DMS 273 (cell line): ENCODE data around the gene HNRNPH2.
A peak's percentile ranks its signal among the peaks of the same experiment; 100 is the strongest.

Source experiments
- DNase-seq: peaks from one replicate; lab custom pipeline; 2025; ENCODE audit not compliant: unreplicated experiment; lab: John Stamatoyannopoulos, UW

HNRNPH2 gene, protein sequence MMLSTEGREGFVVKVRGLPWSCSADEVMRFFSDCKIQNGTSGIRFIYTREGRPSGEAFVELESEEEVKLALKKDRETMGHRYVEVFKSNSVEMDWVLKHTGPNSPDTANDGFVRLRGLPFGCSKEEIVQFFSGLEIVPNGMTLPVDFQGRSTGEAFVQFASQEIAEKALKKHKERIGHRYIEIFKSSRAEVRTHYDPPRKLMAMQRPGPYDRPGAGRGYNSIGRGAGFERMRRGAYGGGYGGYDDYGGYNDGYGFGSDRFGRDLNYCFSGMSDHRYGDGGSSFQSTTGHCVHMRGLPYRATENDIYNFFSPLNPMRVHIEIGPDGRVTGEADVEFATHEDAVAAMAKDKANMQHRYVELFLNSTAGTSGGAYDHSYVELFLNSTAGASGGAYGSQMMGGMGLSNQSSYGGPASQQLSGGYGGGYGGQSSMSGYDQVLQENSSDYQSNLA

DNA sequence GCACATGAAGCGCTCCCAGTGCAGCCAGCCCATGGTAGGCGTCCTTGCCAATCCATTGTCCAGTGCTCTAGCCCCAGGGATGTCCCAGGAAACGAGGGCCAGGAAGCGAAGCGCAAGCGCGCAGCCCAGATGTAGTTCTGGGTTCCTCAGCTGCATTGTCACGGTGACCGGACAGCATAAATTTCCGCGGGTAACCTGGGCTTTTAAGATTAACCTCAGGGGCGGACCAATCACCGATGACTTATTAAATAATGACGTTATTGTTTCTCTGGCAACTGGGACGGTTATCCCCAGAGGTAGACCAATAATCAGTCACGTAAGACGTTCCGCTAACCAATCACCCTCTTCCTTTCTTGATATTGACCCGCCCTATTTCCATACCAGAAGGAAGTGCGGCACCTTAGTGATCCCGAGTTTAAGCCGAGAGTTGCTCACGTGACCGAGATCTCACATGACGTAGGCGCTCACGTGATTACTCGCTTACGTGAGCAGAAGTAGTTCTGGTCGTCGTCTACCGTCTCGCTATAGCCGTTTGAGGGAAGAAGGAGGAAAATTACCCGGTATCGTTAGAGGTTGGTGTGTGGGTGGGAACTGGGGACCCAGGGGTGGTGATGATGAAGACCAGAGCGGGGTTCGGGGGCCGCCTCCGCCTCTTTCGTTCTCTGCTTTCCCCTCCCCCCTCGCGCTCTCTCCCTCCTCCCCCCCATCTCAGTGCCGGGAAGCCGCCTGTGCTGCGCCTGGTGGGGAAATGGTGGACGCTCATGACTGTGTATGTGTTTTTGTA, at the start of gene HNRNPH2, which contains the start of gene GLA:
Gene HNRNPH2 (plus strand): TSS at position 475 of the 784 bp plus-strand sequence. CDS start 3,767 bp downstream, outside the sequence.
Gene GLA (minus strand): TSS at position 178 of the 784 bp plus-strand sequence. CDS start 22 bp downstream, at position 156.
- peak; percentile 98 for DNase-seq

DNA sequence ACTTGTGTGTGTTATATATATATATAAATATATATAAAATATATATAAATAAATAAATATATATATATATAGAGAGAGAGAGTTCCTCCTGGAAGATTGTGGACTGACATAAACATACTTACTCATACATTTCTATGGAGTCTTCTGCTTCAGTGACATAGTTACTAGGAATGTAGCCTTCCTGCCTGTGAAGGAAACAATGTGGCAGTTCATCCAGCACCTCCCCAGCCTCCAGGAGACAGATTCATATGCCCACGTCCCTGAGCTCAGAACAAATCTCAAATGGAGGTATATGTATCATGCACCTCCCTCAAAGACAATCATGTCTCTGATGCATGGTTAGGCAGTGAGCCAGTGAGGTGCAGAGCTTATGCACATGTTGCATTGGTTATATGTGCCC, 48.1 kb upstream of the HNRNPH2 start:
- no peak for DNase-seq

DNA sequence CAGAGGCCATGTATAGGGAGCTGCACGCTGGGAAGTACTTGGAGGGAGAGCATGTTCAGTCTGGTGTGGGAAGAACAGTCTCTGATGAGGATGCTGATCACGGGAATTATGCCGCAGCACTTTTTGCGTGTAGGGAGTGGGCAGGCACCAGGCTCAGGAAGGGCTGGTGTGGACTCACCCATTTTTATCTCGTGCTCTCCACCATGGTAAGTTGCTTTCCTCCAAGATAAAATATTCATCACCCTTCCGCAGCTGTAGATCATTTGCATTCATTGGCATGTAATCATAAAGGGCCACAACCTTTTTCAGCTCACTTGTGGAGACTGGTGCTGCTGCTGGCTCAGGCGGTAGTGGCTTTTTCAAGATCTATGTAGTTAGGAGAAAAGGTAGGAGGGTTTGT, 47.6 kb upstream of the HNRNPH2 start:
- no peak for DNase-seq

DNA sequence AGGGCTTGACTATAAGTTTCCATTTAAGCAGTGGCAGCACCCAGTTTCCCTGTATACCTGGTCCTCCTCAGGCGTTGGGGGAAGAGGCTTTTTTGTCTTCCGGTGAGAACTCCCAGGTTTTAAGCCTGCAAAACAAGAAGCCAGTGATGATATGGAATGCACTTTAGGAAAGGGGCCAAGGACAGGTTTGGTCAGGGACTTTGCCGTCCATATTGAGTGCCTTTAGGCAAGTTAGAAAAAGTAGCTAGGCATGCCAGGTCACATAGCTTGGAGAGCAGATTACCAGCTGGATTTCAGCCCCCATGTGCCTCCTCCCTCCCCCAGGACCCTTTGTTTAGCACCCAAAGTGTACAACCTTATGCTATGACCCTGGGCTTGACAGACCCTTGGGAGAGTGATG, 45.9 kb upstream of the HNRNPH2 start:
- DNase-seq = no peak

DNA sequence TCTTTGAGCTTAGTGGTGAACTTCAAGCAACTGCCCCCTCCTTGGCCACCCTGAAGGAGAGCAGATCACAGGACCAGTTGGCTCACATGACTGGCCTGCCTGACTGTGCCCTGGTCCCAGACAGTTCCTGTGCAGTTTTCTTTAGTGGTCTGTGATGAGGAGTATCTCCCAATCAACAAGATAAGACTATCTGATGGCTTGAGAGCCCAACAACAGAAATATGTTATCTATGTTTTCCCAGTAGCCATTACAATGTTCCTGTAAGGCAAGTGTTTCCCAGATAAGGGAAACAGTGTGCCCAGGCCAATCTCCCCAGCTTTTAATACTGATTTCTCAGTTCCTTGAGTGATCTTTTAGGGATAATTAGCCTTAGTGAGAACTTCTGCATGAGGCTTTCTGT, 45.3 kb upstream of the HNRNPH2 start:
- DNase-seq = no peak

DNA sequence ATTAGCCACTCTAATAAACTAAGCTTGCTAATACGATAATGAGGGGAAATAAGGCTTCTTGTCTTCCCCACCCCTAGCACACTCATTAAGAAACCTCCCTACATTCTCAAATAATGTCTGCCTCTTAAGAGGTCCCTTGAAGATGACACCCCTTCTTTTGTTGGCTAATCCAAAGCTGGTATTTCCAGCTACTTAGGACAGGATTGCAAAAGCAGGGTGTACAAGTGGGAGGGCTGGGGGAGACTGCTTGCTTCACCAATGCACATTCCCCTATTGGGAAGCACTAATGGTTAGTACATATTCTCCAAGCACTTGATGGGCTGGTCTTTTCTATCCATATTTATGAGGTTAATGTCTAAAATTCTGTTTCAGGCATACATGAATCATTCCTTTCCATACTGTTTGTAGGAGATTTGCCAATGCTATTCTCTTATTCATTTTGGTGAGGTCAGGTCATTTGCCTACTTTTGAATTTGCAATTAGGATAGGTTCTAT, 42.7 kb upstream of the HNRNPH2 start:
- DNase-seq = no peak

DNA sequence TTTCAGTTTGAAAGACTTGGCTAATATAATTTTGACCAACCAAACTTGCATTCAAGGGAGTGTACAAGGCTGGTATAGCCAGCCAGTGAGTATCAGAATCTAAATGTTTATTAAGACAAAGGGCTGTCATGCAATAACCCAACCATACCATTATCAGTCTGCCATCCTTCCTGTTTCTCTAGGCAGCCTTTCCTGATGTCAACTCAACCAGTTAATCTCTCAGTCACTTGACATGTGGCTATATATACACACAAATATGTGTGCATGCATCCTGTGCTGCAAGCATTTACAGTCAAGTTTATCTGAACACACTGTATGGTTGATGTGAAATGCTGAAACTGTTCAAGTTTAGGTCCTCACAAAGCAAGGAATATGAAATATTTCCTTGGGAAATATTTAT, 39.2 kb upstream of the HNRNPH2 start:
- DNase-seq = no peak

DNA sequence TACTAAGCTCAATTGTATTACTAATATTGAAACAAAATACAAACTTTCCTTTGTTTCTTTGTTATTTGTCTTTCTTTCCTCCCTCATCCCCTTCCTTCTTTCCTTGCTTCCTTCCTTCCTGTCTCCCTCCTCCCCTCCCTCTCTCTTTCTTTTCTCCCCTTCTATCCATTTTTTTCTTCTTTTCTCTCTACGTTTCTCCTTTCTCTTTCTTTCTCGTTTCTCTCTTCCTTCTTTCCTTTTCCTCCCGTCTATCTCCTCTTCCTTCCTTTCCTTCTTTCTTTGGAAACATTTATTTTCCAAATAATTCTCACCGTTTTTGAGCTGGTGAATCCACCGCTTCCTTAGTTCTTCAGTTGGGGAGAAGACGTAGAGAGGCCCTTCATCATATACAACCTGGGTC, 38.3 kb upstream of the HNRNPH2 start:
- no peak for DNase-seq

DNA sequence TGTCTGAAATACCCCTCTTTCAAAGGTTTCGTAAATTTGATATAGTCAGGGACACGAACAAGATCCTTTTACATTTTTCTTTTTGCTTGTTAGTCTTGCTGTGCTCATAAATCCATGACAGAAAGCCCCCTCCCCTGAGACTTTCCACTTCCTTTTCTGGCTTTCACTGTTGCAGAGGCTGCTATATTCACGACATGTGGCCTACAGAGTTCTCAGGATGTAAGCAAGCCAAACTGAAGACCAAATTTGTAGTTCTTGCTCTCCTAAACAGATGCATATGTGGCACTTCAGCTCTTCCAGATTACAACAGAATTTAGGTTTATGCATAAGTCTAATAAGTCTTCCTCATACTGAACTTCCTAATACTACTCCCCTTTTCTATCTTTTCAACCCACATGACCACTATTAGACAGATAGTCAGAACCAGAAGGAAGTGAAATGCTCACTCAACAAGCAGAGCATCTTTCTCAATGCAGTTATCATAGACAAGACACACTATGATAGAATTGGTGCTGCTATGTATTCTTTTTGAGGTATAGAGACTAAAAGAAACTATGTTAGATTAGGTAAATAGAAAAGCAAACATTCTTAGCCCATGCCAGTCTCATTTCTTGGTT, 37.0 kb upstream of the HNRNPH2 start:
- no peak for DNase-seq

DNA sequence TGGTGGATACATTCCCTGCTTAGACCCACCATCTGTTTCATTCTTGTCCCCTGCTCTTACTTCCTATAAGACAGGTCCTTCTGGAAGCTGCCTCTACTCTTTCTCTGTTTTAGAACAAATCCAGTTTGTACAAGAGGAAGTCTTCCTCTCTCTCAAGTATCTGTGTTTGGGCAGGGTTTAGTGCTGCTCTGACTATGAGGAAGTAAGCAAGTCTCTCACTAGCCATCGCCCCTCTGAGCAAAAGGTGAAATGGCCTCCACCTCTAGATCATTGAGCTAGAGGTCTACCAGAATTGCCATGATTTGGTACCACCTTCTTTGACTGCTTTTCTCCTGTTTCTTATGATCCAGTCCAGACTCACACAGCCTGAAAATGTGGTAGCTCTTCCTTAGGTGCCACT, 30.5 kb upstream of the HNRNPH2 start:
- no peak for DNase-seq

DNA sequence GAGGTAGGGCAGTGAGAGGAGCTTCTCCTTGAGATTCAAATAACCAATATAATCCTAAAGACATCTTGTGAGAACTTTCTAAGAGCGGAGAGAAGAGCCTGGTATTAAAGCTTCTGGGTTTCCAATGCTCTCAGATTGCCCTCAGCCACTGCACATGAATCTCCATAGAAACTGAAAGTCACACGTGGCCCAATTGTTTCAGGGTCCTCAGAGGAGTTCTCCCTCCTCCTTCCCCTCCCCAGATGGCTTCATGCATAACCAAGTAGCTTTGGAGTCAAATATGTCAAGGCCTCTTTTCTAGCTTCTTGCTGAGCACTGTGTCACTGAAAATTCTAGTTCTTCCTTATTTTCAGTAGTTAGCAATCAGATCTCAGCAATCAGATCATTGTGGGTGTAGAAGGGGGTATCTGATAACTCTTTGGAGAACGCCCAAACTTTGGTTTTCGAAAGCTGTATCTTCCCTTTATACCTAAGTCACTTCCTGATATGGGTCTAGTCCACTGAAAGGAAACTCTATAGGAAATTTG, 24.3 kb upstream of the HNRNPH2 start:
- peak; percentile 45 for DNase-seq

DNA sequence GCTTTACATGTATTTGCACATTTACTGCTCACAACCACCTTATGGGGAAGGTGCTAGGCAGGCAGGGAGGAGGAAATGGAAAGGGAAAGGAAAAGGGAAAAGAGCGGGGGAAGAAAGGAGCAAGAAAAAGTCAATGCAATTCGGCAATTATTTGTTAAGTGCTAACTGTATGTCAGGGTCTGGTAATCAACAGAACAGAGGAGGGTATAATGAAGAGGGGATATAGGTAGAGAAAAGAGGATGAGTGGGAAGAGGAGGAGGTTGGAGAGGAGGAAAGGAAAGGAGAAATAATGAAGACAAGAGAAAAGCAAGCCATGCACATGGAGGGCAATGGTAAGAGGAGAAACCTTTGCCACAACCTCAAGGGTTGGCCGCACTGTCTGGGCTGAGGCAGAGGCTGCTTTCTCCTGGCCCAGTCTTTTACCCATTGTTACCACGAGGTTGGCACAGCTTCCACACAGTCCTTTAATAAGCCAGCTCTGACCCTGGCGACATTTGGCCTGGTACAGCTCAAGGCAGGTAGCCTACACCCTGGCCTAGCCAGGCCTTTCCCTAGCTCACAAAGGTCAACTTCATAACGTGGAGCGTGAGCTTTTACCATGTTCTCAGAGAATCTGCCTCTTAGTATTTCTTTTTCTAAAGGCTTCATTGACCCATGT, 22.9 kb upstream of the HNRNPH2 start:
- no peak for DNase-seq

DNA sequence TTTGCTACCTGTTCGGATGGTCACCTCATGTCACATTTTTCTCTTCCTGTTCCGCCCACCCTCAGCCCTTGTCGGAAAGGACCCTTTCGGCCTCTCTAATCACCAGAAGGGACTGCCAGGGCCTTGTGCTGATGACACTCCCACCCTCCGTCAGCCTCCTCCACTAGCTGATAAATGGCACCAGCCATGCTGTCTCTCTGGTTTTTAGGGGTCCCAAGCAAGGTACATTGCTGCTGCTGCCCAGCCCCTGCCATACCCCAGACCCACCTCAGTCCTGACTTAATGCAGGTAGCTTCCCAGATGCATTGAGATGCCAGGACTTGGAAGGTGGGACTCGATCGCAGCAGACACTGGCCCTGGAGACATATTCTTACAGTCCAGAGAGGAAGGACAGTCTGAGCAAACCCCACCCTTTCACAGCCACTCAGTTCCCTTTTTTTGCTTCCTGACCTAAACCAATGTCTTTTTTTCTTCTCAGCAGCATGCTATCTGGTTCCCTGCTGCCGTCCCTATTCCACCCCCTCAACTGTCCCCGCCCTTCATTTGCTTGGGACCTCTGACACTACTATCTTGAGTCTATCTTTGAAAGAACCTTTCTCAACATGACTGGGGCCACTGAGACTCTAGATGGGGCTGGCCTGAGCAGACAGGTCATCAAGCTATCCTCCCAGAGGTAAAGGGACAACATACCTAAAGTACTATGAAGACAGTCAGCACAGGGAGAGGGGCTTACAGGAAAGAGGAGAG, 22.1 kb upstream of the HNRNPH2 start, which contains the start of gene BTK:
Gene BTK (minus strand): TSS at position 397 of the 747 bp plus-strand sequence. CDS start 10,907 bp downstream, outside the sequence.
- no peak for DNase-seq

DNA sequence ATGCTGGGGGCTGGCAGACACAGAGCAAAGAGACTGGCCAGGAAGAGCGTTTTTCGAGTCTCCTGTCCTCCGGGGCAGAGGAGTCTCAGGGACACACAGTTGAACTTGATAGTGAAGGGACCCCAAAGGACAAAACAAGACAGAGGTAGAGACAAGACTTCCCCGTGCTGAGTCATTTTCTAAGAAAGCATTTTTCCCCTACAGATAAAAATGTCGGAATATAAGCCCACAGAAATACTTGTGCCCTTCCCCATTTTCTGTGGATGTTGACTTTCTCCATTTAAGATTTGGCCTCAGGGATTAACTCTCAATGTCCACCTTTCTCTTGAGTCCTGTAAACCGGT, 21.5 kb upstream of the HNRNPH2 start:
- DNase-seq = no peak

DNA sequence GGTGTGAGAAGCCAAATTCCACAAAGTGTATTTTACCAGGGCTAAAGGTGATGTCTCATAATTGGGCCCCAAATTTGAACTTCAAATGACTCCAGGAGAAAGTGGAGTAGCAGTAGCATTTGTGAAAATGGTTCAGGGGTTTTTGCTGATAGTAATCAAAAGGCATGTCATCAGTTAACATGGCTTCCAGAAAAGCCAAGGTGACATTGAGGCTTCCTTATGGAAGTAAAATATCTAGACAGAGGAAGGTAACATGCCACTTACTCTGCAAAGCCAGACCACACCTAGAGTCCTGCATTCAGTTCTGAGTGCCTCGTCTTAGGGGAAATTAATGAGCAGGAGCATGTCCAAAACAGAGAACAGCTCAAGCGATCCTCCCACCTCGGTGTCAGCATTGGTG, 19.4 kb upstream of the HNRNPH2 start:
- no peak for DNase-seq

DNA sequence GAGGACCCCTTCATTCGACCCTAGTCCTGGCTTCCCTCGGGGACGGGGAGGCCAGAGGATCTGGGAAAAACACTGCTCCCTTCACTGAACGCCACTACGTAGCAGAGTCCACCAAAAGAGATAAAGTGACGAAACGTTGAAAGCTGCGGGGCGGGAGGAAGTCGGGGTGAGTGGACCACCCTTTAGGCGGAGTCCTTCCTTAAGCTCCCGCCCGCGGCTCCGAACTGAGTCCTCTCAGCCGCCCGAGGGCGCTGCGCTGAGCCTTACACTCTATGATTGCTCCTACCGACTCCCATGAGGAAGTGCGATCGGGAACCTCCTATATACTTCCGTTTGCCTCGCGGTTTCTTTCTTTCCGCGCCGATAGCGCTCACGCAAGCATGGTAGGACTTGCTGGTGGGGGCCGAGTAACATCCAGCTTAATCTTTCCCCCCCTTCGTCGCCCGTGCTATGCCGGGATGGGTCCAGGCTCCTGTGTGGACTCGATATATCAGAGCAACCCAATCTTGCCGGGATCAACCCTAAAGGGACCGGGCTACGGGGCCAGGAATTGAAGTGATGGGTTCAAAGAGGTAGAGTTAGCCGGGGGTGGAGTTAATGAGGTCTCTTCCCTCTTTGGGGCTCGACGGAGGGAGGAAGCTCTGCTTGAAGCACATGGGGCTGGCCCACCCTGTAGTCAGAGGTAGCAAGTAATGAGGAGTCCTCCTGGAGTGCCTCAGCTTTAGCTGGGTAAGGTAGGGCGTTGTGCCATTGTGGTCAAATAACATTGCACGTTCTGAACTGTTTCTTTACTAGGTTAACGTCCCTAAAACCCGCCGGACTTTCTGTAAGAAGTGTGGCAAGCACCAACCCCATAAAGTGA, 17.1 kb upstream of the HNRNPH2 start, which contains the start of gene RPL36A:
Gene RPL36A (plus strand): TSS at position 348 of the 862 bp plus-strand sequence. CDS start 33 bp downstream, at position 381.
- peak; percentile 96 for DNase-seq

DNA sequence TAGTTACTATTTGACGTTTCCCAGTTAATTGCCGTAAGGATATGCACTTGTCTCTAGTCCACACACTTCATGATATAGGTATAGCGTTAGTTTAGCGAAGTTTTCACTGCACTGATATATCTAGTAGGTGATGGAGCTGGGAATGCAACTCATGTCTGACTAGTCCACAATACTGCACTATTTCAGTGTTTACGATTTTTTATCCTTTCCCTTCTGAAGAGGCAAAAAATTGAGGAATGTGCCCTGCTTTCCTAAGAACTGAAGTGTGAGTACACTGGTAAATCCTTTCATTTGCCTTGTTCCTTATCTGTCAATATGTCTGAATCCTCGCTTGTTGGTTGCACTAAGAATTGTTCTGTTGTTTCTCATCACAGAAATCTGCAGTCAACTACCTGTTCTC, 16.2 kb upstream of the HNRNPH2 start:
- DNase-seq = no peak

DNA sequence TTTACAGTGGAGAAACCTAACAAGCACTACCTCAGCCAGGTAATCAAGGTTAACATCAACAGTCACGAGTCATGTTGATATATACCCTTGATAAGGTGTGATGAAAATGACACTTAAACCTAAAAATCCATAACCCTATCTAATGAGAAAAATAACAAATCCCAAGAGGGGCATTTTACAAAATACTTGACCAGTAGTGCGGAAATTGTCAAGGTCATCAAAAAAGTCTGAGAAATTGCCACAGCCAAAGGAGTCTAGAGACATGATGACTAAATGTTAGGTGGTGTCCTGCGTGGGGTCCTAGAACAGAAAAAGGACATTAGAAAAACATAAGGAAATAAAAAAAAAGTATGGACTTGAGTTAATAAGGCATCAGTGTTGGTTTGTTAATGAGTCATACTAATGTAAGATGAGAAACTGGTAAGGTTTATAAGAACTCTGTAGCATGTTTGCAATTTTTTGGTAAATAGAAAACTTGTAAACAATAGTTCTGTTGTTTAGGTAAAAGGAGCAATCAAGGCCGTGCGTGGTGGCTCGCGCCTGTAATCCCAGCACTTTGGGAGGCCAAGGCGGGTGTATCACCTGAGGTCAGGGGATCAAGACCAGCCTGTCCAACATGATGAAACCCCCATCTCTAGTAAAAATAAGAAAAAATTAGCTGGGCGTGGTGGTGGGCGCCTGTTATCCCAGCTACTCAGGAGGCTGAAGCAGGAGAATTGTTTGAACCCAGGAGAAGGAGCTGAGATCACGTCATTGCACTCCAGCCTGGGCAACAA, 14.3 kb upstream of the HNRNPH2 start:
- no peak for DNase-seq
